Germinal center (tissue), 1 donor: ENCODE data around the gene ZEB2.

Source experiments
- DNase-seq: peaks from one replicate; pipeline ENCODE4 v3.0.0; 2012; ENCODE audit warnings: mixed read lengths, low spot score

ZEB2 gene

GRCh38 chr2:144496092-144496976 is 23.6 kb downstream of the ZEB2 start:
- no peak for DNase-seq

DNA sequence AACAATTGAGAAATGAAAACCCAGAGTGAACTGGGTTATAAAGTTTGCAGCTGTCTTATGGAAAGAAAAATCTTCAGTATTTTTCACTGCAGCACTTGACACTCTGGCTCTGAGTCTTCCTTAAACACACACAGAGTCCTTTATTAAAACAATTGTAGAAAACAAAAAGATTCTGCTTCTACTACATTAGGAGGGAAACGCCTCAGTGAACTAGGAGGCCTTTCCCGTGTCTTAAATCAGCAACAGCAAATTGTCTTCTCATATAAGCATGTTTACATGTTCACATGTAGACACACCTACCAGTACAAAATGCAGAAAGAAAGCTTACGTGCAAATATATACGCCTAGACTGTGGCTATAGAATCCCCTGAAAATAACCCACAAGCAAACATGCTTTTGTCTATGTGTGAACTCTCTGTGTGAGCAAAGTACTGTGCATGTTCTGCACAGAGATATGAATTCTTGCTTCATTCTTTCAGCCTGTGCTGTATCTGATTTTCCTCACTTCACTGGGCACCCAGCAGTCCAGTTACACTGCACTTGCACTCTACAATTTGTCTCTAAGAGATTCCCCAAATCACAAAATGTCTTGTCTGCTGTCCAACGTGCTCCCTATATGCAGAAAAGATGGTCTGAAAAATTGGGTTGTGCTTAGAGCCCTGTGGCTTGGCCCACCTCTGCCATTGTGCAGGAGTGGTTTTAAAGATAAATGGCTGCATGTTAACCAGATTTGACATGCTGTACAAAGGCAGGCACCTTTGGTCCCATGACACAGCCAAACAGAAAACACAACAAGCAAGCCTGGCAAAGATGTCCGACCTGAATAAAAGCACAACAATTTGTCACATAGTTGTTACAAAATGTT is 24.5 kb downstream of the ZEB2 start:
- DNase-seq = no peak

DNA sequence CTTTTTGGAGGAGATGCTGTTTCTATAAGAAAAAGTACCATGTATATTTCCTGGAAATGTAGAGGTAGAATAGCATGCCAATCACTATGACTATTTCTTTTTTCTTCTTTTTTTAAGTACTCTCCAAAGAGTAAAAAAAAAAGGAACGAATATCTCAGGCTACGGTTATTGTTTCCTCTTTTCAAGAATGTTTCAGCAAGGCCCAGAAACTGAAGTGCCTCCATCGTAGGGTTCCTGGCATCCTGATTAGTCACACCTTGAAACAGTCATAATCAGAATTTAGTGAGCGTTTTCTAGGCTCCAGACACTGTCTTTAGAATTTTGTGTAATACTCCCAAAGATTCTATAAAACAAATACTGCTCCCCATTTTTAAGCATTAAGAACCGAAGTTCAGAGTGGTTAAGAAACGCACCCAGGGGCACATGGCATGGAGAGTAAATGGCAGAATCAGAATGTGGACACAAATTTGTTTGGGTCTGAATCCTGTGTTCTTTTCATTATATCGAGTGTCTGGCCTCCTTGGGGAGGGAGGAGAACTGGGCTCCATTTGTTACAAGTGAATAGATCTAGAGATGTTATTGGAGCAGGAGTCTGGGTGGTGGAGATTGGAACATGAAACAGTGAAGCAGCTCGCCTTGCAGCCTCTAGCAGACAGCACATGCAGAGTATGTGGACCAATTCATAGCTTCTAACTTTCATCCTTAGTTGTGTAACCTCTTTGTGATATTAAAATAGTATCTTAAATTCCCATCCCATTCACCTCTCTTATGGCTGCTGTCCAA is 26.7 kb downstream of the ZEB2 start:
- DNase-seq = no peak

GRCh38 chr2:144490857-144491256 is 29.1 kb downstream of the ZEB2 start:
- peak; percentile 14 for DNase-seq

GRCh38 chr2:144490017-144490416 is 29.9 kb downstream of the ZEB2 start:
- no peak for DNase-seq

DNA sequence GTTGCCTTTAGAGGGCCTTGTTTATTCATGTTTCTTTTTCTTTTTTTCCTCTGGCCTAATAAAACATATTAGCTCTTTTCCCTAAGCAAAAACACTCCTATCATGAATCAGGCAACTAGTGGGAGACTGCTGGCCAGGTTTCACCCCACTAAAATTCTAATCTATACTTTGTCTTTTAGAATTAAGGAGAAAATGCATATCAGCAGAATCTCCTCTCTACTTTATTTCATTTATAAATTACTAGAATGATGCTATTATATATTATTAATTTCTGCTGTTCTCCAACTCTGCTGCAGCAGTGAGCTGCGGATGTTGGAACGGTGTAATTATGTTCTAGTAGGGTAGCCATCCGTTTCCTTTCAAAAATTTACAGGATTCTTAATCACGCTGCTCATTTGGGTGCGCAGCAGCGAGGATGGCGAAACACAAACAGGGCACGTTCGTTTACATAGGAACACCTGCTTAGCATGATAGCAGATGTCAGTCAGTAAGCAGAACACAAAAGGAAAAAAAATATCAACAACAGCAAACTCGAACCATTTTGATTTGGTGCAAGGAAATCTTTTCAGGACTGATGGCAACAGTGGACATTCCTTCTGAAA is 30.5 kb downstream of the ZEB2 start:
- no peak for DNase-seq

GRCh38 chr2:144484201-144484948 is 35.5 kb downstream of the ZEB2 start:
- no peak for DNase-seq

DNA sequence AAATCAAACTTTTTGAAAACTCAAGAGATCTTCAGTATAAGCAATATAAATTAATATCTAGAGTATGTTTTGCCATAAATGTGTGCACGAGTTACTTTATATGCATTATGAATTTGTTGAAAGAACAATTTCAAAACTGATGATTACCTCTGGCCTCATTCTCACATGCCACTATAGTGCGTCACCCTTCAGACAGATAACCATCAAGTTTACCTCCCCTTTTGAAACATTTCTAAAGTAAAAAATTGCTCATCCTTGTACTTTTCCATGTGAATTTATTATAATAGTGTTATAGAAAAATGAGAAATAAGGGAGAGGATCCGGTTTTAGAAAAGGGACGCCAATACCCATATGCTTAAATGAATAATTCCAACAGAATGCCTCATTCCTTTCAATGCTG is 38.3 kb downstream of the ZEB2 start:
- DNase-seq = no peak

GRCh38 chr2:144481109-144481508 is 38.8 kb downstream of the ZEB2 start:
- DNase-seq = no peak

DNA sequence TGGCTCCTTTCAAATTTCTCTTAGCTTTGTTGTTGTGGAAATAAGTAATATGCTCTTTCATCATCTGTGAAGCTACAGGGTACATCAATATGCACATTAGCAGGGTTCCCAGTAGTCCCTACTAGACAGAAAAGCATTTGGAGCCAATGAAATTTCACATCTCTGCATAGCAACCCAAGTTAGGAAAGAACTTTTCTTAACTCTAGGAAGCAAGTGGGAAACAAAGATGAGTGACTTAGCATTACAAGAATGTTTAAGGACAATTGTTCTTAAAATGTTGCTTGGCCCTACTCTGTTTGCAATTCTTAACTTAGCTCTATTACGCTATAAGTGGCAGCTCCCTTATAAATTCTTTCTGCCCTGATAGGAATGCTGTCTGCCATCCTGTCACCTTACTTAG is 39.6 kb downstream of the ZEB2 start:
- no peak for DNase-seq

GRCh38 chr2:144479659-144480058 is 40.3 kb downstream of the ZEB2 start:
- peak; percentile 14 for DNase-seq

GRCh38 chr2:144479138-144479537 is 40.8 kb downstream of the ZEB2 start:
- no peak for DNase-seq

DNA sequence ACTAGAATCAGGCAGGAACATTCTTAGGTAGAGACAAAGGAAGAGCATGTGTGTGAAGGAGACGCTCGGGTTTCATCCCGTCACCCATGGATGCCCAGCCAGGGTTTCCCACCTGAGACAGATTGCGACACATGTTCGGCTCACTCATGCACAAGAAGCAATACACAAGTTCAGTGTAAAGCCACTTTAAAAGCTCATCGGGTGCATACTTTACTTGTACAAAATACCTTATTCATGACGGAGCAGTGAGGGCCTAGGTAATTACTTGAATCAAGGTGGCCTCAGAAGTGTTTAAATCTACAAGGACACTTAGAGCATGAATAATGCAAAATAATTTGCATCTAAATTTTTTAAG is 42.0 kb downstream of the ZEB2 start:
- DNase-seq = no peak

DNA sequence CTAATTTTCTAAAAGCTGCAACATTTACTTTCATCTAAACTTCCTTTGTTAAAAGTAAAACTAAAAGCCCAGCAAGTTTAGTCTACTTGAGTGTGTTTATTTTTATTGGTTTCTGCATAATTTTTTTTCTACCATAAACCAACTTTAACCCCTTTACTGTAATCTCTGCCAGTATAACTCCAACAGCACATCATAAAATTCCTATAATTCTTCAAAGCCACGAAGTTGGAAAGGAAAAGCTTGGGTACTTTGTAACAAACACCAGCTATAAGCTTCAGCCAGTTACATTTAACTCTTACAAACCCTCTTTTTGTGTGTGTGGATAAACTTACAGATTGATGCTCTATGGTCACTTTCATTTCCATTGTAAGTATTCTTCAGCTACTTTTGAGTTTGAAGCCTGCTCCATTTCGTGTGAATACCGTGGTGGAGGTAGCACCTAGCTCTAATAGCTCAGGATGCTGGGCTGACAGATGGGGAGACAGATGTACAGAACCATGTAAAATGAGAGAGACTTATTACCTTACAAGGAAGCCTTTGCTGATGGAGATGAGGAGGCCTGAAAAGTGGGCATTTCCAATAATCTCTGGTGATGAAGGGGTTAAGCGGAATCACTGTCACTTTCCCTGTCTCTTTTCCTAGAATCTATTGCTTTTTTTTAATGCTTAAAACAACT is 42.5 kb downstream of the ZEB2 start:
- no peak for DNase-seq

GRCh38 chr2:144476682-144477081 is 43.2 kb downstream of the ZEB2 start:
- DNase-seq = no peak

- DNase-seq = no peak
These were observed 44.2 kb downstream of the ZEB2 start for GRCh38 chr2:144475569-144476275.

- DNase-seq = no peak
These were observed 44.9 kb downstream of the ZEB2 start for GRCh38 chr2:144475044-144475443.

GRCh38 chr2:144474017-144474416 is 45.9 kb downstream of the ZEB2 start:
- no peak for DNase-seq

GRCh38 chr2:144472911-144473310 is 47.0 kb downstream of the ZEB2 start:
- DNase-seq = no peak

DNA sequence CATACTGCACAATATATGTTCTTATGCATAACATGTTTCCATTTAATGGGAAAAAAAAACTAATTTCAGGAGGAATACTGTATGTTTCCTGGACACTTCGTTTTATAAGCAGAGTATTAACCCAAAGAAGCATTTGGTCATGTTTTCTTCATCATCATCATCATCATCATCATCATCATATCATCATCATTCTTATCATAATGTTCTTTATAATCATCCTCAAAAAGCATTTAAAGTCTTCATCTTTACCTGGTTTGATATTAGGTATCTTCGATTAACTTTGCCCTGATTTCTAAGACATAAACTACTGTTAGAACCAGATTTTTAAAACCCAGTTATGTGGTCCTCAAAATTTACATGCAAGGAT is 47.9 kb downstream of the ZEB2 start:
- no peak for DNase-seq
